ENCODE results near the gene RARS1. TPM values are rescaled to one million over a fixed set of nuclear protein-coding genes. Genes with fewer than 3 reads are reported as not detected.
A peak's percentile ranks its signal among the peaks of the same experiment; 100 is the strongest.

RARS1 gene
- total and polyA plus RNA-seq, 9 donors = 47.7 to 92.5 (median 57.2) TPM

GRCh38 chr5:168455201-168455600 lies 31.1 kb upstream of the RARS1 start:
- no peaks in the 10 kb centered on the region for H3K36me3 ChIP-seq (ENCODE audit: control insufficient read depth, insufficient read depth, low read length)
- no peaks in the 10 kb centered on the region for H3K4me1 ChIP-seq (ENCODE audit: control insufficient read depth, insufficient read depth, low read length)
- no peak overlapping the region for H3K4me3 ChIP-seq (ENCODE audit: low read length)
- WGBS (ENCODE audit: insufficient coverage) = 89% methylated on average over 11 of the region's 12 CpGs
- H3K27ac ChIP-seq (ENCODE audit: low read length) = no peak overlapping the region
- H3K27me3 ChIP-seq (ENCODE audit: control insufficient read depth, insufficient read depth, low read length) = no peaks in the 10 kb centered on the region
- no peak for DNase-seq
- H3K9me3 ChIP-seq (replicated peaks; ENCODE audit: control insufficient read depth, low read depth, low read length) = no peaks in the 10 kb centered on the region

GRCh38 chr5:168457542-168457941 lies 28.7 kb upstream of the RARS1 start:
- Histone ChIP-seq H3K27me3 (ENCODE audit: control insufficient read depth, insufficient read depth, low read length) (no peaks in the 10 kb centered on the region), H3K4me3 (ENCODE audit: low read length) (no peak overlapping the region), H3K9me3 (replicated peaks; ENCODE audit: control insufficient read depth, low read depth, low read length) (no peaks in the 10 kb centered on the region), H3K27ac (ENCODE audit: low read length) (no peak overlapping the region), H3K4me1 (ENCODE audit: control insufficient read depth, insufficient read depth, low read length) (no peaks in the 10 kb centered on the region), H3K36me3 (ENCODE audit: control insufficient read depth, insufficient read depth, low read length) (no peaks in the 10 kb centered on the region)
- DNase-seq = no peak
- WGBS (ENCODE audit: insufficient coverage) = 85% methylated on average over 3 of the region's 3 CpGs

DNA sequence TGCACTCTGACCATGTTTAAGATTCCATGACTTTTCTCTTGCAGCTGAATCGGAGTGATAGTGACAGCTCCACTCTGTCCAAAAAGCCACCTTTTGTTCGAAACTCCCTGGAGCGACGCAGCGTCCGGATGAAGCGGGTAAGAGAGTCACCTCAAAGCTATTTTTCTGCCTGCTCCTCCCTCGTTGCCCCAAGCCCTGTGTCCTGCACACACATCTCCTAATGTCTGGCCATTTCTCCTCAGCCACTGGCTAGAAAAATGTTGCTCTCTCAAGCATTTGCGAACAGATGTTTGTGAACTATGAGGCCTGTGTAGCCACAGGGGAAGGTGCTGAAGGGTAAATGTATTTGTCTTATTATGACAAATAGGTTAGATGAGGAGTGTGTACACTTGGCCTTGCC lies 25.7 kb upstream of the RARS1 start:
- WGBS (ENCODE audit: insufficient coverage) = 78% methylated on average over 8 of the region's 9 CpGs
- no peak overlapping the region for H3K27ac ChIP-seq (ENCODE audit: low read length)
- no peaks in the 10 kb centered on the region for H3K36me3 ChIP-seq (ENCODE audit: control insufficient read depth, insufficient read depth, low read length)
- H3K4me1 ChIP-seq (ENCODE audit: control insufficient read depth, insufficient read depth, low read length) = no peaks in the 10 kb centered on the region
- DNase-seq = no peak
- no peak overlapping the region for H3K4me3 ChIP-seq (ENCODE audit: low read length)
- H3K9me3 ChIP-seq (replicated peaks; ENCODE audit: control insufficient read depth, low read depth, low read length) = no peaks in the 10 kb centered on the region
- H3K27me3 ChIP-seq (ENCODE audit: control insufficient read depth, insufficient read depth, low read length) = no peaks in the 10 kb centered on the region

- Histone ChIP-seq H3K27me3 (ENCODE audit: control insufficient read depth, insufficient read depth, low read length) (no peaks in the 10 kb centered on the region), H3K4me1 (ENCODE audit: control insufficient read depth, insufficient read depth, low read length) (no peaks in the 10 kb centered on the region), H3K9me3 (replicated peaks; ENCODE audit: control insufficient read depth, low read depth, low read length) (no peaks in the 10 kb centered on the region), H3K36me3 (ENCODE audit: control insufficient read depth, insufficient read depth, low read length) (no peaks in the 10 kb centered on the region), H3K27ac (ENCODE audit: low read length) (no peak overlapping the region), H3K4me3 (ENCODE audit: low read length) (no peak overlapping the region)
- no peak for DNase-seq
- 75% methylated on average over 1 of the region's 2 CpGs for WGBS (ENCODE audit: insufficient coverage)
Observed at GRCh38 chr5:168463081-168463480, 23.2 kb upstream of the RARS1 start.

DNA sequence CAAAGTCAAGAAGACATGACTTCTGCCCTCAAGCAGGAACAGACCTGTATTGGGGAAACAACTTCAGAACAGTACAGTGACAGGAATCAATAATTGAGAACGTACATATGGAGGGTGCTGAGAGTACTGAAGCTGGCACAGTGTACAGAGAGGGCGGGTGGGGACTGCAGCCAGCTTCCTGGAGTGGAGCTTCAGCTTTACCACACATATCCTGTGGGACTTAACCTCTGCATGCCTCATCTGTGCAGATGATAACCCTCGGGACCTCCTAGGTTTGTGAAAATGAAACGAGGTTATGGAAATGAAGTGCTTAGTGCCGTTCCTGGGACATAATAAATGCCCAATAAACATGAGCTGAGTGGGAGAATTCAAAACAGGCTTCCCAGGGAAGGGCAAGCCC lies 22.1 kb upstream of the RARS1 start:
- no peaks in the 10 kb centered on the region for H3K27me3 ChIP-seq (ENCODE audit: control insufficient read depth, insufficient read depth, low read length)
- H3K4me1 ChIP-seq (ENCODE audit: control insufficient read depth, insufficient read depth, low read length) = no peaks in the 10 kb centered on the region
- WGBS (ENCODE audit: insufficient coverage) = 40% methylated on average over 1 of the region's 5 CpGs
- DNase-seq = no peak
- no peaks in the 10 kb centered on the region for H3K9me3 ChIP-seq (replicated peaks; ENCODE audit: control insufficient read depth, low read depth, low read length)
- no peak overlapping the region for H3K27ac ChIP-seq (ENCODE audit: low read length)
- no peaks in the 10 kb centered on the region for H3K36me3 ChIP-seq (ENCODE audit: control insufficient read depth, insufficient read depth, low read length)
- H3K4me3 ChIP-seq (ENCODE audit: low read length) = no peak overlapping the region

DNA sequence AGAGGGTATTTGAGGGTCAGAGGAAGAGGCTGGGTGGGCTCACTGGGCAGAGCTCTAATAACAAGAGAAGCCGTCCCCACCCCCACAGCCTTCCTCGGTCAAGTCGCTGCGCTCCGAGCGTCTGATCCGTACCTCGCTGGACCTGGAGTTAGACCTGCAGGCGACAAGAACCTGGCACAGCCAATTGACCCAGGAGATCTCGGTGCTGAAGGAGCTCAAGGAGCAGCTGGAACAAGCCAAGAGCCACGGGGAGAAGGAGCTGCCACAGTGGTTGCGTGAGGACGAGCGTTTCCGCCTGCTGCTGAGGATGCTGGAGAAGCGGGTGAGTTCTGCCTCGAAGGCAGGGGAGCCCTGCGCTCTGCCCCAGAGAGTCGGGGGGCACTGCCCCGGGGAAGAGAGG lies 21.6 kb upstream of the RARS1 start:
- Histone ChIP-seq H3K9me3 (replicated peaks; ENCODE audit: control insufficient read depth, low read depth, low read length) (no peaks in the 10 kb centered on the region), H3K36me3 (ENCODE audit: control insufficient read depth, insufficient read depth, low read length) (no peaks in the 10 kb centered on the region), H3K4me3 (ENCODE audit: low read length) (no peak overlapping the region), H3K4me1 (ENCODE audit: control insufficient read depth, insufficient read depth, low read length) (no peaks in the 10 kb centered on the region), H3K27me3 (ENCODE audit: control insufficient read depth, insufficient read depth, low read length) (no peaks in the 10 kb centered on the region), H3K27ac (ENCODE audit: low read length) (no peak overlapping the region)
- DNase-seq = no peak
- 84% methylated on average over 10 of the region's 20 CpGs for WGBS (ENCODE audit: insufficient coverage)

DNA sequence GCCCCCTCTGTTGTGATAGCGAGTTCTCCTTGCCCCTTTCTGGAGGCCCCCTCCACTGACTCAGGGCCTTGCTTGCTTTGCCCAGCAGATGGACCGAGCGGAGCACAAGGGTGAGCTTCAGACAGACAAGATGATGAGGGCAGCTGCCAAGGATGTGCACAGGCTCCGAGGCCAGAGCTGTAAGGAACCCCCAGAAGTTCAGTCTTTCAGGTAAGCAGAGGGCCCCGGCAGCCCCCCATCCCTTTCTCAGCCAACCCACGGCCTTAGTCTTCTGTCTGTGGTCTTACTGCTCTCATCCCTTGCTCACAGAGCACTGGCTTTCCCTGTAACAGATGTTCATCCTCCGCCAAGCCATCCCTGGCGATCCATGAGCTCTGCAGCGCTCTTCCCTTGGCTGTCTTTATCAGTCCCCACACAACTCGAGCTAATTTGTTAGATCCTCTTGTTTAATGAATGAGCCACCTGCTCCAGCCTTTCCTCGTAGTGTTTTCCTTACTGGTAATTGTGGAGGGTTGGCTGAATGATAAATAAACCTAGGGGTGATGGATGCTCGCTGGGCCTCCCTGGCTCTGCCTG lies 18.4 kb upstream of the RARS1 start:
- Histone ChIP-seq H3K36me3 (ENCODE audit: control insufficient read depth, insufficient read depth, low read length) (no peaks in the 10 kb centered on the region), H3K27me3 (ENCODE audit: control insufficient read depth, insufficient read depth, low read length) (no peaks in the 10 kb centered on the region), H3K9me3 (replicated peaks; ENCODE audit: control insufficient read depth, low read depth, low read length) (no peaks in the 10 kb centered on the region), H3K27ac (ENCODE audit: low read length) (no peak overlapping the region), H3K4me3 (ENCODE audit: low read length) (no peak overlapping the region), H3K4me1 (ENCODE audit: control insufficient read depth, insufficient read depth, low read length) (no peaks in the 10 kb centered on the region)
- 91% methylated on average over 7 of the region's 12 CpGs for WGBS (ENCODE audit: insufficient coverage)
- no peak for DNase-seq

GRCh38 chr5:168468836-168469235 lies 17.4 kb upstream of the RARS1 start:
- H3K36me3 ChIP-seq (ENCODE audit: control insufficient read depth, insufficient read depth, low read length) = no peaks in the 10 kb centered on the region
- no peak for DNase-seq
- 80% methylated on average over 1 of the region's 8 CpGs for WGBS (ENCODE audit: insufficient coverage)

GRCh38 chr5:168469816-168470215 lies 16.5 kb upstream of the RARS1 start:
- DNase-seq = no peak
- Histone ChIP-seq H3K36me3 (ENCODE audit: control insufficient read depth, insufficient read depth, low read length) (no peaks in the 10 kb centered on the region), H3K4me3 (ENCODE audit: low read length) (no peak overlapping the region), H3K4me1 (ENCODE audit: control insufficient read depth, insufficient read depth, low read length) (no peaks in the 10 kb centered on the region), H3K9me3 (replicated peaks; ENCODE audit: control insufficient read depth, low read depth, low read length) (no peaks in the 10 kb centered on the region), H3K27ac (ENCODE audit: low read length) (no peak overlapping the region), H3K27me3 (ENCODE audit: control insufficient read depth, insufficient read depth, low read length) (no peaks in the 10 kb centered on the region)
- WGBS (ENCODE audit: insufficient coverage) = 87% methylated on average over 3 of the region's 3 CpGs

More at GRCh38 chr5:168468836-168469235, 17.4 kb upstream of the RARS1 start:
- Histone ChIP-seq H3K4me1 (ENCODE audit: control insufficient read depth, insufficient read depth, low read length) (no peaks in the 10 kb centered on the region), H3K9me3 (replicated peaks; ENCODE audit: control insufficient read depth, low read depth, low read length) (no peaks in the 10 kb centered on the region), H3K4me3 (ENCODE audit: low read length) (no peak overlapping the region), H3K27me3 (ENCODE audit: control insufficient read depth, insufficient read depth, low read length) (no peaks in the 10 kb centered on the region), H3K27ac (ENCODE audit: low read length) (no peak overlapping the region)

DNA sequence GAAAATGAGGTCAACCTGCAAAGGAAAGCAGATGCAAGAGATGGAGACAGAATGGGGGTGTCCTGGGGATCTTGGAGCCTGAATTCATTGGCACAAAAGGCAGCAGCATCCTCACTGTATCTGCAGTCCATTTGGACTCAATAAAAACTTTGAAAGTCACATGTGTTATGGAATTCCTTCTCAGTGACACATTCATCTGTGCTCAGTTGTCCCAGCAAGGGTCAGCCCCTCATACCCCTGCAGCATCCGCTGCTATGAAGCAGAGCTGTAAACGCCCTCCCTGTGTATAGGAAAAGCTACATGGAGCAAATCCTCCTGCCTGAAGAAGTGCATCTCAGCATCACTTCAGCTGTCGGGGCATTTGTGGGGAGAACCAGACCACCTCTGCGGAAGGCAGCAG lies 14.5 kb upstream of the RARS1 start:
- no peaks in the 10 kb centered on the region for H3K9me3 ChIP-seq (replicated peaks; ENCODE audit: control insufficient read depth, low read depth, low read length)
- no peaks in the 10 kb centered on the region for H3K36me3 ChIP-seq (ENCODE audit: control insufficient read depth, insufficient read depth, low read length)
- no peak overlapping the region for H3K27ac ChIP-seq (ENCODE audit: low read length)
- WGBS (ENCODE audit: insufficient coverage) = 81% methylated on average over 3 of the region's 4 CpGs
- DNase-seq = no peak
- H3K4me1 ChIP-seq (ENCODE audit: control insufficient read depth, insufficient read depth, low read length) = no peaks in the 10 kb centered on the region
- H3K4me3 ChIP-seq (ENCODE audit: low read length) = no peak overlapping the region
- H3K27me3 ChIP-seq (ENCODE audit: control insufficient read depth, insufficient read depth, low read length) = no peaks in the 10 kb centered on the region

GRCh38 chr5:168472329-168472728 lies 13.9 kb upstream of the RARS1 start:
- Histone ChIP-seq H3K27me3 (ENCODE audit: control insufficient read depth, insufficient read depth, low read length) (no peaks in the 10 kb centered on the region), H3K36me3 (ENCODE audit: control insufficient read depth, insufficient read depth, low read length) (no peaks in the 10 kb centered on the region), H3K4me3 (ENCODE audit: low read length) (no peak overlapping the region), H3K9me3 (replicated peaks; ENCODE audit: control insufficient read depth, low read depth, low read length) (no peaks in the 10 kb centered on the region), H3K27ac (ENCODE audit: low read length) (no peak overlapping the region), H3K4me1 (ENCODE audit: control insufficient read depth, insufficient read depth, low read length) (no peaks in the 10 kb centered on the region)
- DNase-seq = peak; percentile 28
- WGBS (ENCODE audit: insufficient coverage) = 40% methylated on average over 1 of the region's 5 CpGs

All from muscle of leg (tissue), 11 donors.